ENCODE data around the gene RAVER1.

GRCh38 chr19:10320602-10321416 is 12.5 kb downstream of the RAVER1 start:
- no peak for TF ChIP-seq CTCF (IDR thresholded peaks at IDR 0.05)
- no peak for TF ChIP-seq POLR2AphosphoS5 (IDR thresholded peaks at IDR 0.05)

All from gastroesophageal sphincter (tissue), 3 donors.